Astrocyte (in vitro differentiated cells and primary cell): ENCODE data around the gene PARP9. TPM values are rescaled to one million over a fixed set of nuclear protein-coding genes. Genes with fewer than 3 reads are reported as not detected.

Experiments used
- DNase-seq: peaks from one replicate; pipeline ENCODE4 v3.0.0-alpha.2; 2010; ENCODE audit warnings: low read depth
- FAIRE-seq: peaks from 2 replicates; lab custom pipeline; 2011; peaks lifted over from hg19 to GRCh38; lab: Jason Lieb, UNC
- H2AFZ ChIP-seq: 2 replicates; pipeline ENCODE4 v1.6.0; 2012; ENCODE audit warnings: low read depth, low read length, inconsistent platforms
- H3K27ac ChIP-seq: 2 replicates; pipeline ENCODE4 v1.5.1; 2011; ENCODE audit warnings: low read depth, low read length, inconsistent platforms
- H3K27me3 ChIP-seq: 2 replicates; pipeline ENCODE4 v1.6.0; 2011; ENCODE audit warnings: low read length, inconsistent platforms; ENCODE audit not compliant: insufficient read depth
- H3K36me3 ChIP-seq: 2 replicates; pipeline ENCODE4 v1.5.1; 2011; ENCODE audit warnings: low read length, inconsistent platforms; ENCODE audit not compliant: insufficient read depth
- H3K4me1 ChIP-seq: 2 replicates; pipeline ENCODE4 v1.5.1; 2011; ENCODE audit warnings: low read length, inconsistent platforms; ENCODE audit not compliant: insufficient read depth
- H3K4me2 ChIP-seq: 2 replicates; pipeline ENCODE4 v1.6.0; 2012; ENCODE audit warnings: low read length, inconsistent platforms
- H3K4me3 ChIP-seq: 2 replicates; pipeline ENCODE4 v1.5.1; 2011; ENCODE audit warnings: low read depth, mild to moderate bottlenecking, low read length, inconsistent platforms; ENCODE audit not compliant: insufficient read depth
- H3K79me2 ChIP-seq: 2 replicates; pipeline ENCODE4 v1.6.0; 2012; ENCODE audit warnings: mild to moderate bottlenecking, low read length, inconsistent platforms; ENCODE audit not compliant: insufficient read depth
- H3K9ac ChIP-seq: 2 replicates; pipeline ENCODE4 v1.6.0; 2012; ENCODE audit warnings: mild to moderate bottlenecking, low read length, inconsistent platforms
- H3K9me3 ChIP-seq: 2 replicates; pipeline ENCODE4 v1.5.1; 2012; ENCODE audit warnings: low read depth, mild to moderate bottlenecking, low read length, inconsistent platforms; ENCODE audit not compliant: insufficient read depth
- H4K20me1 ChIP-seq: 2 replicates; pipeline ENCODE4 v1.6.0; 2012; ENCODE audit warnings: low read length, inconsistent platforms; ENCODE audit not compliant: insufficient read depth
- H3K27ac Mint-ChIP-seq: one replicate; pipeline ENCODE4 v1.8.0; 2021; ENCODE audit warnings: mild to moderate bottlenecking, mixed read lengths; ENCODE audit not compliant: unreplicated experiment
- H3K27me3 Mint-ChIP-seq: one replicate; pipeline ENCODE4 v1.8.0; 2021; ENCODE audit warnings: low read depth, mixed read lengths; ENCODE audit not compliant: unreplicated experiment
- H3K36me3 Mint-ChIP-seq: one replicate; pipeline ENCODE4 v1.8.0; 2021; ENCODE audit warnings: low read depth, mixed read lengths; ENCODE audit not compliant: unreplicated experiment
- H3K4me1 Mint-ChIP-seq: one replicate; pipeline ENCODE4 v1.8.0; 2021; ENCODE audit warnings: low read depth, mixed read lengths; ENCODE audit not compliant: unreplicated experiment
- H3K4me3 Mint-ChIP-seq: one replicate; pipeline ENCODE4 v1.8.0; 2021; ENCODE audit warnings: mild to moderate bottlenecking, moderate library complexity, mixed read lengths; ENCODE audit not compliant: unreplicated experiment
- H3K9me3 Mint-ChIP-seq: one replicate; pipeline ENCODE4 v1.8.0; 2021; ENCODE audit warnings: mild to moderate bottlenecking, mixed read lengths; ENCODE audit not compliant: unreplicated experiment
- CTCF ChIP-seq: IDR thresholded peaks from 2 replicates; pipeline ENCODE4 v1.5.1; 2011; ENCODE audit warnings: low read depth, mild to moderate bottlenecking, inconsistent platforms, low read length, moderate library complexity; ENCODE audit not compliant: insufficient read depth
- EZH2 ChIP-seq: IDR thresholded peaks from 2 replicates; pipeline ENCODE4 v1.6.1; 2012; ENCODE audit warnings: mild to moderate bottlenecking, low read length, inconsistent platforms; ENCODE audit not compliant: insufficient read depth
- total RNA-seq: library from RNA; stranded (reverse); gene quantifications from 2 replicates; pipeline ENCODE4 v1.2.1, GENCODE V29; 2021

The PARP9 gene
- total RNA-seq, 1 donor from 2014 or later = 74.1 TPM

- Histone ChIP-seq H3K79me2 (peaks cover 6% of the 10 kb centered on the region), H3K4me2 (peak overlapping the region; percentile 94), H3K27ac (peak overlapping the region; percentile 73), H3K4me3 (peak overlapping the region; percentile 79), H3K27me3 (no peaks in the 10 kb centered on the region), H3K4me1 (peaks cover 5% of the 10 kb centered on the region), H3K9me3 (no peaks in the 10 kb centered on the region), H4K20me1 (no peaks in the 10 kb centered on the region), H3K9ac (peak overlapping the region; percentile 89), H3K36me3 (peaks cover 8% of the 10 kb centered on the region), H2AFZ (peak overlapping the region; percentile 93)
- H3K36me3 Mint-ChIP-seq = peaks cover 30% of the 10 kb centered on the region
- no peak for TF ChIP-seq EZH2
- TF ChIP-seq CTCF = no peak
- peaks cover 39% of the 10 kb centered on the region for H3K4me1 Mint-ChIP-seq
- no peaks in the 10 kb centered on the region for H3K9me3 Mint-ChIP-seq
- DNase-seq (no peak), FAIRE-seq (no peak)
- H3K4me3 Mint-ChIP-seq = peak overlapping the region; percentile 95
- H3K27ac Mint-ChIP-seq = peak overlapping the region; percentile 98
- H3K27me3 Mint-ChIP-seq = no peaks in the 10 kb centered on the region
Observed at GRCh38 chr3:122563717-122564025, 429 bp downstream of the PARP9 start.

DNA sequence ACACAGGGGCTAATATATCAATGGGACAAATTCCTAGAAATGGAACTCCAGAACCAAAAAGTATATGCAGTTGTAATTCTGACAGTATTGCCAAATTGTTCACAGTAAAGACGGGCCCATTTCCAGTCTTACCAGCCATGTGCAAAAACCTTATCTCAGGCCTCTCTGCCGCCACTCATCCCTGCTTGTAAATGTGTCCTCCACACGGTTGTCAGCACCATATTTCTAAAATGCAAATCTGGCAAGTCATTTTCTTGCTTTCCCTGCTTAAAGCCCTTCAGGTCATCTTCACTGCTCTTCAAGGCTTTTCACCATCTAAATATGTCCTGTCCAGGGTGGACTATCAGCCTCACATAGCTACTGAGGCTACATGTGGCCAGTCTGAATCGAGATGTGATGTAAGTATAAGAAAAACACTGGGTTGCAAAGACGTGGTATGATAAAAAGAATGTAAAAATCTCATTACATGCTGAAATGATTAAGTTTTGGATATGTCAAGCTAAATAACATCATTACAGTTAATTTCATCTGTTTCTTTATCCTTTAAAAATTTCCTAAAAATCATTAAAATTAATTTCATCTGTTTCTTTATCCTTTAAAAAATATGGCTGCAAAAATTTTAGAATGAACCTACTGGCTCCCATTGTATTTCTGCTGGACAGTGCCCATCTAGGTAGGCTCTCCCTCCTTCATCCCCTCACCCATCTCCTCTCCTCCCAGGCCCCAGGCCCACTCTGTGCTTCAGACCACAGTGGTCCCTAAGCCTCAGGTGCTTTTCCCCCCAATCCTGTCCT lies 980 bp downstream of the PARP9 start:
- Mint-ChIP-seq H3K4me1 (peaks cover 35% of the 10 kb centered on the region), H3K27ac (peak overlapping the region; percentile 98), H3K27me3 (no peaks in the 10 kb centered on the region), H3K4me3 (peak overlapping the region; percentile 95), H3K36me3 (peaks cover 30% of the 10 kb centered on the region), H3K9me3 (no peaks in the 10 kb centered on the region)
- H3K4me2 ChIP-seq = peak overlapping the region; percentile 94
- H3K9me3 ChIP-seq = no peaks in the 10 kb centered on the region
- peaks cover 5% of the 10 kb centered on the region for H3K4me1 ChIP-seq
- no peaks in the 10 kb centered on the region for H3K27me3 ChIP-seq
- H3K9ac ChIP-seq = peak overlapping the region; percentile 89
- no peaks in the 10 kb centered on the region for H4K20me1 ChIP-seq
- no peak overlapping the region for H3K27ac ChIP-seq
- FAIRE-seq (no peak), DNase-seq (no peak)
- H3K4me3 ChIP-seq = peak overlapping the region; percentile 79
- peak overlapping the region; percentile 93 for H2AFZ ChIP-seq
- peaks cover 6% of the 10 kb centered on the region for H3K79me2 ChIP-seq
- TF ChIP-seq CTCF (no peak), EZH2 (no peak)
- peaks cover 8% of the 10 kb centered on the region for H3K36me3 ChIP-seq

DNA sequence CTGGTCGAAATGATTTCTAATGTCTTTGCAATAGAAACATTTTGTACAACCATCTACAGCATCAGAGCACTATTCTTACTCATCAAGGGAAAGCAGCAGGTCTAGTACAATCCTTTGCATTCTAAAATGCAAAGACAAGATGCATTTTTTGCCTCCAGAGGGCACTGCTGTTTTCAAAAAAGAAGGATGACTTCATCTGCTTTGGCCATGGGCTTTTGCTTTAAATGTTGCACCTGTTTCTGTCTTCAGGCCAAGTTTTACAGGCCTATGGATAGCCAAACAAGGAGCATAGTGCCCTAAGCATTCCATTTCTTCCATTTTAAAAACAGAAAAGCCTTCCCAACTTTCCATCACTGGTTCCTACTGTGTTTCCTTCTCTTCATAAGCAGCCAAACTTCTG lies 3.4 kb downstream of the PARP9 start:
- peak; percentile 38 for DNase-seq
- peaks cover 6% of the 10 kb centered on the region for H3K36me3 ChIP-seq
- no peak overlapping the region for H3K4me2 ChIP-seq
- H3K27ac ChIP-seq = no peak overlapping the region
- no peak overlapping the region for H3K4me3 ChIP-seq
- Mint-ChIP-seq H3K4me1 (peaks cover 26% of the 10 kb centered on the region), H3K4me3 (peak overlapping the region; percentile 18), H3K27ac (peak overlapping the region; percentile 50), H3K36me3 (peaks cover 18% of the 10 kb centered on the region), H3K9me3 (no peaks in the 10 kb centered on the region), H3K27me3 (no peaks in the 10 kb centered on the region)
- peaks cover 9% of the 10 kb centered on the region for H3K4me1 ChIP-seq
- no peaks in the 10 kb centered on the region for H3K9me3 ChIP-seq
- no peaks in the 10 kb centered on the region for H3K27me3 ChIP-seq
- H3K9ac ChIP-seq = no peak overlapping the region
- peak; percentile 62 for TF ChIP-seq CTCF
- TF ChIP-seq EZH2 = no peak
- no peak overlapping the region for H2AFZ ChIP-seq
- no peak for FAIRE-seq
- peaks cover 1% of the 10 kb centered on the region for H4K20me1 ChIP-seq
- peaks cover 6% of the 10 kb centered on the region for H3K79me2 ChIP-seq
